ENCODE measurements around the gene PRR7. TPM values are rescaled to one million over a fixed set of nuclear protein-coding genes. Genes with fewer than 3 reads are reported as not detected.

The PRR7 gene
- total RNA-seq, 1 donor from 2014 or later, result 13.1 TPM

GRCh38 chr5:177498013-177498787 lies 51.6 kb downstream of the PRR7 start:
- Mint-ChIP-seq H3K27me3 (peaks cover 28% of the 10 kb centered on the region), H3K36me3 (ENCODE audit: insufficient read depth) (no peaks in the 10 kb centered on the region), H3K9me3 (ENCODE audit: low read depth) (no peaks in the 10 kb centered on the region), H3K4me3 (ENCODE audit: low read depth) (peak overlapping the region; percentile 67), H3K27ac (peak overlapping the region; percentile 79), H3K4me1 (ENCODE audit: low read depth) (peaks cover 13% of the 10 kb centered on the region)
- no peak for DNase-seq (ENCODE audit: low spot score, unreplicated experiment)
- TF ChIP-seq CTCF (IDR thresholded peaks at IDR 0.05; ENCODE audit: unreplicated experiment), result no peak

GRCh38 chr5:177499842-177500241 lies 53.2 kb downstream of the PRR7 start:
- TF ChIP-seq CTCF (IDR thresholded peaks at IDR 0.05; ENCODE audit: unreplicated experiment), result no peak
- no peak for DNase-seq (ENCODE audit: low spot score, unreplicated experiment)
- peaks cover 13% of the 10 kb centered on the region for H3K4me1 Mint-ChIP-seq (ENCODE audit: low read depth)
- peaks cover 28% of the 10 kb centered on the region for H3K27me3 Mint-ChIP-seq
- H3K27ac Mint-ChIP-seq, result no peak overlapping the region
- no peaks in the 10 kb centered on the region for H3K9me3 Mint-ChIP-seq (ENCODE audit: low read depth)
- H3K4me3 Mint-ChIP-seq (ENCODE audit: low read depth), result no peak overlapping the region
- H3K36me3 Mint-ChIP-seq (ENCODE audit: insufficient read depth), result no peaks in the 10 kb centered on the region

GRCh38 chr5:177500685-177501522 lies 54.3 kb downstream of the PRR7 start:
- peaks cover 28% of the 10 kb centered on the region for H3K27me3 Mint-ChIP-seq

GRCh38 chr5:177501874-177502678 lies 55.5 kb downstream of the PRR7 start:
- Mint-ChIP-seq H3K36me3 (ENCODE audit: insufficient read depth) (peaks cover 1% of the 10 kb centered on the region), H3K9me3 (ENCODE audit: low read depth) (no peaks in the 10 kb centered on the region), H3K27me3 (peaks cover 28% of the 10 kb centered on the region), H3K4me1 (ENCODE audit: low read depth) (peaks cover 9% of the 10 kb centered on the region), H3K27ac (no peak overlapping the region), H3K4me3 (ENCODE audit: low read depth) (no peak overlapping the region)
- no peak for TF ChIP-seq CTCF (IDR thresholded peaks at IDR 0.05; ENCODE audit: unreplicated experiment)
- no peak for DNase-seq (ENCODE audit: low spot score, unreplicated experiment)

More at GRCh38 chr5:177500685-177501522, 54.3 kb downstream of the PRR7 start:
- no peaks in the 10 kb centered on the region for H3K36me3 Mint-ChIP-seq (ENCODE audit: insufficient read depth)
- no peaks in the 10 kb centered on the region for H3K9me3 Mint-ChIP-seq (ENCODE audit: low read depth)
- no peak overlapping the region for H3K4me3 Mint-ChIP-seq (ENCODE audit: low read depth)
- H3K27ac Mint-ChIP-seq, result no peak overlapping the region
- H3K4me1 Mint-ChIP-seq (ENCODE audit: low read depth), result peaks cover 13% of the 10 kb centered on the region
- DNase-seq (ENCODE audit: low spot score, unreplicated experiment), result peak; percentile 88
- TF ChIP-seq CTCF (IDR thresholded peaks at IDR 0.05; ENCODE audit: unreplicated experiment), result peak; percentile 95

GRCh38 chr5:177502886-177503285 lies 56.3 kb downstream of the PRR7 start:
- Mint-ChIP-seq H3K9me3 (ENCODE audit: low read depth) (no peaks in the 10 kb centered on the region), H3K4me1 (ENCODE audit: low read depth) (peaks cover 7% of the 10 kb centered on the region), H3K36me3 (ENCODE audit: insufficient read depth) (peaks cover 7% of the 10 kb centered on the region), H3K4me3 (ENCODE audit: low read depth) (no peak overlapping the region), H3K27me3 (peaks cover 26% of the 10 kb centered on the region), H3K27ac (no peak overlapping the region)
- no peak for DNase-seq (ENCODE audit: low spot score, unreplicated experiment)
- no peak for TF ChIP-seq CTCF (IDR thresholded peaks at IDR 0.05; ENCODE audit: unreplicated experiment)

Measured in progenitor cell of endocrine pancreas (in vitro differentiated cells).